GM21447 (cell line): ENCODE results near the gene ADGRD1.

ENCODE experiments used
- ATAC-seq: cut with Tn5 transposase; IDR thresholded peaks from one replicate; pipeline ENCODE4 v1.9.1; 2021; ENCODE audit not compliant: unreplicated experiment

Gene ADGRD1

GRCh38 chr12:131038961-131039950 is 85.5 kb downstream of the ADGRD1 start:
- ATAC-seq: no peak

GRCh38 chr12:131040491-131040890 is 86.8 kb downstream of the ADGRD1 start:
- ATAC-seq: no peak

GRCh38 chr12:131041216-131041967 is 87.7 kb downstream of the ADGRD1 start:
- no peak for ATAC-seq

- ATAC-seq: no peak
These were observed 88.5 kb downstream of the ADGRD1 start for GRCh38 chr12:131041968-131042833.

GRCh38 chr12:131042834-131043245 is 89.1 kb downstream of the ADGRD1 start:
- ATAC-seq: no peak

GRCh38 chr12:131043401-131043871 is 89.7 kb downstream of the ADGRD1 start:
- ATAC-seq: no peak

- ATAC-seq: no peak
These were observed 90.4 kb downstream of the ADGRD1 start for GRCh38 chr12:131044136-131044535.

- no peak for ATAC-seq
These were observed 91.2 kb downstream of the ADGRD1 start for GRCh38 chr12:131044760-131045381.

- no peak for ATAC-seq
These were observed 92.2 kb downstream of the ADGRD1 start for GRCh38 chr12:131045705-131046460.

GRCh38 chr12:131046813-131047788 is 93.4 kb downstream of the ADGRD1 start:
- ATAC-seq: no peak

GRCh38 chr12:131047789-131048610 is 94.3 kb downstream of the ADGRD1 start:
- ATAC-seq: no peak

GRCh38 chr12:131048611-131048990 is 94.9 kb downstream of the ADGRD1 start:
- ATAC-seq: no peak

GRCh38 chr12:131049002-131049401 is 95.3 kb downstream of the ADGRD1 start:
- no peak for ATAC-seq

- no peak for ATAC-seq
These were observed 96.0 kb downstream of the ADGRD1 start for GRCh38 chr12:131049549-131050339.

- ATAC-seq: no peak
These were observed 96.9 kb downstream of the ADGRD1 start for GRCh38 chr12:131050463-131051154.

GRCh38 chr12:131051155-131051473 is 97.4 kb downstream of the ADGRD1 start:
- no peak for ATAC-seq
